LoVo (cell line): ENCODE measurements around the gene ASMTL.
"Not testable (repeated sequence)": the region's sequence is repeated elsewhere in the genome, so short reads cannot be mapped to it uniquely, and the experiment has no call there.

Source experiments
- DNase-seq: peaks from one replicate; pipeline ENCODE4 v3.0.0-alpha.2; 2016; ENCODE audit warnings: low spot score

The ASMTL gene

DNA sequence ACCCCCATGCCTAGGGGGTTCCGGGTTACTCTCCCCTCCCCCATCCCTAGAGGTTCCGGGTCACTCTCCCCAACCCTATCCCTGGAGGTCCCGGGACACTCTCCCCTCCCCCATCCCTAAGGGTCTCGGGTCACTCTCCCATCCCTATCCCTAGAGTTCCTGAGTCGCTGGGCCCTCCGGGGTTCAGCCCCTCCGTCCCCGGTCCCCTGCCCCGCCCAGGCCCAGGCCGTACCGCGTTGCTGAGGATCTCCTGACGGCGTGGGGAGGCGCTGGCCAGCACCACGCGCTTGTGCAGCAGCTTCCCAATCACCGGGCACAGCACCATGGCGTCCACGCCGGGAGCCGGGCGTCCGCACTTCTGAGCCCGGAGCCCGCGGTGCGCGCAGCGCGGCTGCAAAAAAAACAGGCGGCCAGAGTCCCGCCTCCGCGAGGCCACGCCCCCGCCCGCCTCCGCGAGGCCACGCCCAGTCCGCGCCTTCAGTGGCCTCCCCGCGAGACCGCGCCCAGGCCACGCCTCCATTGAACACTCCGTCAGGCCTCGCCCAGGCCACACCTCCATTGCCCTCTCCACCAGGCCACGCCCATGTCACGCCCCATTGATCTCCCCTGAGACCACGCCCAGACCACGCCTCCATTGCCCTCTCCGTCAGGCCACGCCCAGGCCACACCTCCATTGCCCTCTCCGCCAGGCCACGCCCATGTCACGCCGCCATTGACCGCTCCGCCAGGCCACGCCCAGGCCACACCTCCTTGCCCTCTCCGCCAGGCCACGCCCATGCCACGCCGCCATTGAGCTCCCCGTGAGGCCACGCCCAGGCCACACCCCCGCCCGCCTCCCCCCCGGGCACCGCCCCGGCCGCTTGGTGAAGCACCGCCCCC is at the start of gene ASMTL:
Gene ASMTL (minus strand): TSS at position 394 of the 879 bp plus-strand sequence. CDS start 69 bp downstream, at position 325.
- peak; percentile 100 for DNase-seq

- no peak for DNase-seq
Measured at GRCh38 chrX:1502241-1502640, 49.5 kb upstream of the ASMTL start.

- no peak for DNase-seq
Measured at GRCh38 chrX:1500701-1501624, 48.3 kb upstream of the ASMTL start.

DNA sequence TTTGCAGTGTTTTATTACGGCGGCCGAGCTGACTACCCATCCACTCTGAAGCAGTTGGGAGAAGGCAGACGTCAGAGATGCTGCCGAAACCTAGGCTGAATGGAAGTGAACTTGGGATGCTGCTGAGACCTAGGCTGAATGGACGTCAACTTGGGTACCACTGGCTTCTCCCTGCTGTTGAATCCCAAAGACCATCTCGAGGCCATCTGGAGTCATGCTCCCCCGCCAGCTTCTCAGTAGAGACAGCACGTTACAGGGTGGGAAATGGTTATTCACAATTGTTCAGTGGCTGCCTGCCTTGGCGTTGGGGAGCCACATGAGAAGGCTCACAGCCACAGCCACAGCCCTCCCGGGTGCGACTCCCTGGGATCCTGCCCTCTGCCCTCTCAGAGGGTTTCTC is 43.4 kb upstream of the ASMTL start:
- DNase-seq = no peak

DNA sequence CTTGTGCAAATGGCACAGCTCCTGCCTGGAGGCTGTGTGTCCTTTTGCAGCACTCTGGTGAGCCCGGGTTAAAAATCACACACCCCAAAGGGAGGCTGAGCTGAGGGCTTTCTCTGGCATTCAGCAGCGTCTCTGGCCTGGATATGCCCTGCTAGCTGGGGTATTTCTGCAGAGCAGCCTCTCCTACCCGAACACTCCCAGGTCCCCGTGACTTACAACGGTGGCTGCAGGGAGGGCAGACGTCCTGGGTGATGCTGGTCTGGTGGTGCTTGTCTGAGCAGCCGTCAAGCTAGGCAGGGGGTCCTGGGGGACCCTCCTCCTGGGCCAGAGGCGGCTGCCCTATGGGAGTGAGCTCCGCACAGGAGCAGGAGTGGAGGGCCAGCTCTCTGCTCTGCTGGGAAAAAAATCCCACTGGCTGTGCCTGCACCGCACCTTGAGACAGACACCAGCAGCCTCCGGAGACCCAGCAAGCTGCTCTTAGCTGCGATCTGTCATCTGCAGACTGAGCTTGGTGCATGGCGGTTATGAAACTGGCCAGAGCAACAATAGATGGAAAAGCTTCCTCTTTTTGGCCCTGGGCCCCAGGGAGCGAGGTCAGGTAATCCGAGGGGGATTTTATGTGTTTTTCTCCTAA is 41.3 kb upstream of the ASMTL start:
- DNase-seq = no peak

DNA sequence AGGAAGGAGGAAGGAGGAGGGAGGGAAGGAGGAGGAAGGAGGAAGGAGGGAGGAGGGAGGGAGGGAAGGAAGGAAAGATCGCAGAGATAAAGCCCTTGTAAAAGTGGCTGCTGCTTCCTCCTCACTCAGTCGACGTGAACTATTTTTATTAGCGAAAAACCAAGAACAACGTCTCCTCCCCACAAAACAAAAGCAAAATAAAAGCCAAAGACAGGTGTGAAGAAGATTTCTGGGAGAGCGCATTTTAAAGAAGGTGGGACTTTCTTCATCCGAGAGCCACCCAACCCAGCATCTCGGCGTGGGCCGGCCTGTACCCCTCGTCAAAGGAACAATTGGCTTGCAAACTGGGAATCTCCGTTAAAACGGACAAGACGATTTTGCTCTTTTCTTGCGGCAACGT is 40.7 kb upstream of the ASMTL start:
- no peak for DNase-seq

- no peak for DNase-seq
Measured at GRCh38 chrX:1492421-1493012, 39.8 kb upstream of the ASMTL start.

DNA sequence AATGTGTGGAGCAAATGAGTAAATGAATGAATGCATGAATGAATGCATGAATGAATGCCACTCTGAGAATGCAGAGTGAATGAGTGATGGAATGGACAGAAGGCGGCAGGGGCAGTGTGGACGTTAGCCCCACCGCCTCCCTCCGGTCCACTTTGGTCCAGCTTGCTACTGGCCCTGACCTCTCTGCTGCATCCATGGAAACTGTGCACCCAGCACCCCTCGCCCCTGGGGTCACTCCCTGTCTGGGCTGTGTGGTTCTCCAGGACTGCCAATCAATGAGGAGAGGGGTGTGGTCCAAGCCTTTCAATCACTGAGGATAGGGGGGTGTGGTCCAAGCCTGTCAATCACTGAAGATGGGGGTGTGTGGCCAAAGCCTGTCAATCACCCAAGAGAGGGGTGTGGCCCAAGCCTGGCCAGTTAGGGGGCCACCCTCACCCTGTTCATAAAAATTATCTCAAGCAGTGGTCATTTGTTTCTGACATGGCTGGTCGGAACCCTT is 39.2 kb upstream of the ASMTL start:
- DNase-seq = no peak

DNA sequence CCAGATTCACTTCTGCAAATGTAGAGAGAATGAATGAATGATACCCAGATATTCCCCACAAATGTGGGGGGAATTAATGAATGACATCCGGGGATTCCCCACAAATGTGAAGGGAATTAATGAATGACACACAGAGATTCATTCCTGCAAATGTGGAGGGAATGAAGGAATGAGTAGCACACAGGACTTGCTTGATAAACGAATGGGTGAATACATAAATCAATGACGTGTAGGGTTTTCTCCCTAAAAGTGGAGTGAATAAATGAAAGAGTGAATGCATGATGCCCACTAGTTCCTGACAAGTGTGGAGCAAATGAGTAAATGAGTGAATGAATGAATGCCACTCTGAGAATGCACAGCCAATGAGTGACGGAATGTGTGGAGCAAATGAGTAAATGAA is 38.5 kb upstream of the ASMTL start:
- DNase-seq = not testable (repeated sequence)

GRCh38 chrX:1490723-1491122 is 38.0 kb upstream of the ASMTL start:
- DNase-seq = not testable (repeated sequence)

DNA sequence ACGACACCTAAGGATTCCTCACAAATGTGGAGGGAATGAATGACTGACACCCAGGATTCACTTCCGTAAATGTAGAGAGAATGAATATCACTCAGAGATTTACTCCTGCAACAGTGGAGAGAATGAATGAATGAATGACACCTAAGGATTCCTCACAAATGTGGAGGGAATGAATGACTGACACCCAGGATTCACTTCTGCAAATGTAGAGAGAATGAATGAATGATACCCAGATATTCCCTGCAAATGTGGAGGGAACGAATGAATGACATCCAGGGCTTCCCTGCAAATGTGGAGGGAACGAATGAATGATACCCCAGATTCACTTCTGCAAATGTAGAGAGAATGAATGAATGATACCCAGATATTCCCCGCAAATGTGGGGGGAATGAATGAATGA is 36.6 kb upstream of the ASMTL start:
- not testable (repeated sequence) for DNase-seq

GRCh38 chrX:1488745-1489144 is 36.0 kb upstream of the ASMTL start:
- DNase-seq = no peak

DNA sequence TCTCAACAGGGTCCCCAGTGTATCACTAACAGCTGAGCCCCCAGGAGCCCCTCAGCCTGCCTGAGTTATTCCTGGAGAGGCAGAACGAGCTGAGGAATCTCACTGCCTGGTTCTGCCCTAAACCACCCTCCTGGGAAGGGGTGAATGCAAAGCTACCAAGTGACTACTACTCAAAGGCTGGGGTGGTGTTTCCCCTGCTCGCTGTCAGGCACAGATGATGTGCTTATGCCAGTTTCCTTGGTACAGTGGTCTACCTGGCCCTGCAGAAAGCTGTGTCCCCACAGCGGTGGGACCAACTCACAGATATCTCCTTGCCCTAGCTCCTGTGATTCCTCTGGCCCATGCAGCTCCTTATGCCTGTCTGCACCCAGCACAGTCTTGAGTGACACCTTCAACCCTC is 35.4 kb upstream of the ASMTL start:
- no peak for DNase-seq

DNA sequence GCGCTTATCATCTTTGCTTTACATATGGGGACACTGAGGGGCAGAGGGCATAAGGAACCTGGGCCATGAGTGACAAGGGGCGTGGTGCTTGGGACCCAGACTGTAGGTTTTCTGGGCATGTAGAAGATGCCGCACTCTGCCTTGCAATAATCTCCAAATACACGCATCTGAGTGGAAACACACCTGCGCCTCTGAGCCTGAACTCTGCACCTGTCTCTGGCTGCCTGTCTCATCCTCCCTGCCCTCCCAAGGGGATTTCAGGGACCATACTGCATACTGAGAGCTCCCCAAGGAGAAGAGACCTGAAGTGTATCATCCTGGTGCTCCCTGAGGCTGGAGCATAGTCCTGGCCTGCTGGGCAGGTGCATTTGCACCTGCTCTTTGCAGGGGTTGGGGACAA is 34.7 kb upstream of the ASMTL start:
- no peak for DNase-seq

- DNase-seq = no peak
Measured at GRCh38 chrX:1486749-1487361, 34.1 kb upstream of the ASMTL start.

DNA sequence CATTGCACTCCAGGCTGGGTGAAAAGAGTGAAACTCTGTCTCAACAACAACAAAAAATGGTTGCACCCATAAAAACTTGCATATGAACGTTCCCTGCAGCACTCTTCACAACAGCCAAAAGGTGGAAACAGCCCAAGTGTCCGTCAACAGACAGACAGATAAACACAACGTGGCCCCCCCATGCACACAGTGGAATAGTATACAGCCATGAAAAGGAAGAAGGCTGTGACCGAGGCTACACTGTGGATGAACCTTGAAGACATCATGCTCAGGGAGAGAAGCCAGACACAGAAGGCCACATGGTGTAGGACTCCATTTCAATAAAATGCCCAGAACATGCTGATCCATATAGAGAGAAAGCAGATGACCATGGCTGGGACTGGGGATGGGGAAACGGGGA is 33.5 kb upstream of the ASMTL start:
- no peak for DNase-seq

GRCh38 chrX:1485033-1485432 is 32.3 kb upstream of the ASMTL start:
- no peak for DNase-seq

GRCh38 chrX:1484638-1485019 is 31.9 kb upstream of the ASMTL start:
- DNase-seq = no peak

DNA sequence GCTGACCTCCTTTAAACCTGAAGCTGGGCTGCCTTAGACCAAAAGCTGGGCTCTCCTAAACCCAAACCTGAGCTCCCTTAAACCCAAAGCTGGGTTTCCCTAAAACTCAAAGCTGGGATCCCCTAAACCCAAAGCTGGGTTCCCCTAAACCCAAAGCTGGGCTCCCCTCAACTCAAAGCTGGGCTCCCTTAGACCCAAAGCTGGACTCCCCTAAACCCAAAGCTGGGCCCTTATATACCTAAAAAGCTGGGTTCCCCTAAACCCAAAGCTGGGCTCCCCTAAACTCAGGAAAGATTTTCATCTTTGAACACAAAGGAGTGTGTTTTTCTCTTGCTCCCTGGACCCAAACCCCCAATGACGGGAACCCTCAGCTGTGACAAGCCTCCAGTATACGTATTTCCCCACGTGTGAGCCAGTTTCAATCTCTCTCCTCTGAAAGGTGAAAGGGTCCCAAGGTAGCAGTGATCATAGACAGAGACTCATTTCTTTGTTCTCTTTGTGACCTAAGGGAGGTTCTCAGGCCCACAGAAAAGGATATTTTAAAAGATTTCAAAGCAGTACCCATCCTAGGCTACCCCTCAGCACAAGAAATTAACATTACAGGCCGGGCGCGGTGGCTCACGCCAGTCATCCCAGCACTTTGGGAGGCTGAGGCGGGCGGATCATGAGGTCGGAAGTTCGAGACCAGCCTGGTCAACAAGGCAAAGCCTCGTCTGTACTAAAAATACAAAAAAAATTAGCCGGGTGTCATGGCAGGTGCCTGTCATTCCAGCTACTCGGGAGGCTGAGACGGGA is 31.3 kb upstream of the ASMTL start:
- no peak for DNase-seq

- DNase-seq = not testable (repeated sequence)
Measured at GRCh38 chrX:1482530-1482928, 29.8 kb upstream of the ASMTL start.
